Right lobe of liver (tissue), 4 donors: ENCODE data around the gene ZMPSTE24.

ENCODE experiments used
- POLR2A ChIP-seq: fragments of 450-650 bp; IDR thresholded peaks from one replicate; pipeline ENCODE4 v1.6.1; 2017; ENCODE audit warnings: antibody characterized with exemption, mild to moderate bottlenecking
- TF ChIP-seq, protein P1 (sequence below), 4 donors: fragments of 200-600 bp in 3 of 4; fragments of 450-650 bp in 1 of 4; IDR thresholded peaks; one replicate each; pipeline versions ENCODE4 v1.5.1 to v1.8.0; 2016 to 2022; ENCODE audit warnings: antibody characterized with exemption in 4 of 4, mild to moderate bottlenecking in 2 of 4
- donor health status: DM: no; HTN: no; CAD: no.
- donor health status: DM: no; HTN: no; CAD: no.
- donor health status: DM: no; HTN: yes; CAD: no.

DNA sequence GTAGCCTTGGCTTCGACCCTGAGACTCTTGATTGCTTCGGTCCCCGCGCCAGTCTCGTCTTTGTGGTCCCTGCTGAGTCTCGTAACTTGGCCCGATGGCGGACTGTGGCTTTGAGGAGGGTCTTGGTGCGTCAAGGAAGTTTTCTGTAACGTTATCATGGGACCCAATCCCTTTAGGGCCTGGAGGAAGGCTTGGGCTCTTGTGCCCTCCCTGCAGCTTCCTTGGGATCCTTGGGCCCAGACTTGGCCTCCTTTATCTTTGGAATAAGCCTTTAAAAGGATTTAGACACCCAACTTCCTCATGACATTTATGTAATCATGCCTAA is 371 bp downstream of the ZMPSTE24 start:
- no peak for TF ChIP-seq POLR2A
- TF ChIP-seq, protein P1, sequence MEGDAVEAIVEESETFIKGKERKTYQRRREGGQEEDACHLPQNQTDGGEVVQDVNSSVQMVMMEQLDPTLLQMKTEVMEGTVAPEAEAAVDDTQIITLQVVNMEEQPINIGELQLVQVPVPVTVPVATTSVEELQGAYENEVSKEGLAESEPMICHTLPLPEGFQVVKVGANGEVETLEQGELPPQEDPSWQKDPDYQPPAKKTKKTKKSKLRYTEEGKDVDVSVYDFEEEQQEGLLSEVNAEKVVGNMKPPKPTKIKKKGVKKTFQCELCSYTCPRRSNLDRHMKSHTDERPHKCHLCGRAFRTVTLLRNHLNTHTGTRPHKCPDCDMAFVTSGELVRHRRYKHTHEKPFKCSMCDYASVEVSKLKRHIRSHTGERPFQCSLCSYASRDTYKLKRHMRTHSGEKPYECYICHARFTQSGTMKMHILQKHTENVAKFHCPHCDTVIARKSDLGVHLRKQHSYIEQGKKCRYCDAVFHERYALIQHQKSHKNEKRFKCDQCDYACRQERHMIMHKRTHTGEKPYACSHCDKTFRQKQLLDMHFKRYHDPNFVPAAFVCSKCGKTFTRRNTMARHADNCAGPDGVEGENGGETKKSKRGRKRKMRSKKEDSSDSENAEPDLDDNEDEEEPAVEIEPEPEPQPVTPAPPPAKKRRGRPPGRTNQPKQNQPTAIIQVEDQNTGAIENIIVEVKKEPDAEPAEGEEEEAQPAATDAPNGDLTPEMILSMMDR (IDR thresholded peaks at IDR 0.05) = no peak
